ENCODE measurements around the gene FSD1.
"Not testable (repeated sequence)": the region's sequence is repeated elsewhere in the genome, so short reads cannot be mapped to it uniquely, and the experiment has no call there.

FSD1 gene

GRCh38 chr19:4286141-4286540 lies 18.3 kb upstream of the FSD1 start:
- not testable (repeated sequence) for DNase-seq

- no peak for DNase-seq
These were observed 16.2 kb upstream of the FSD1 start for GRCh38 chr19:4288091-4288777.

- no peak for DNase-seq
These were observed 13.1 kb upstream of the FSD1 start for GRCh38 chr19:4291184-4291732.

GRCh38 chr19:4292515-4292914 lies 11.9 kb upstream of the FSD1 start:
- DNase-seq, result no peak

GRCh38 chr19:4294389-4294788 lies 10.0 kb upstream of the FSD1 start:
- DNase-seq, result no peak

GRCh38 chr19:4295972-4296771 lies 8.2 kb upstream of the FSD1 start:
- no peak for DNase-seq

GRCh38 chr19:4297901-4298809 lies 6.2 kb upstream of the FSD1 start:
- no peak for DNase-seq

- no peak for DNase-seq
These were observed 5.4 kb upstream of the FSD1 start for GRCh38 chr19:4298810-4299550.

GRCh38 chr19:4300589-4300988 lies 3.8 kb upstream of the FSD1 start:
- DNase-seq, result no peak

- DNase-seq, result no peak
These were observed 2.7 kb upstream of the FSD1 start for GRCh38 chr19:4301590-4302242.

GRCh38 chr19:4302243-4302640 lies 2.2 kb upstream of the FSD1 start, which contains the start of gene TMIGD2:
Gene TMIGD2, minus strand, starts transcription at chr19:4302389. Its CDS starts 4 bp downstream, at chr19:4302385.
- no peak for DNase-seq

- DNase-seq, result no peak
These were observed 420 bp upstream of the FSD1 start for GRCh38 chr19:4303819-4304537.

- DNase-seq, result no peak
These were observed 837 bp downstream of the FSD1 start for GRCh38 chr19:4305257-4305612.

- no peak for DNase-seq
These were observed 1.3 kb downstream of the FSD1 start for GRCh38 chr19:4305659-4306058.

GRCh38 chr19:4310247-4311121 lies 6.1 kb downstream of the FSD1 start:
- no peak for DNase-seq

- DNase-seq, result no peak
These were observed 9.6 kb downstream of the FSD1 start for GRCh38 chr19:4313847-4314490.

- no peak for DNase-seq
These were observed 12.6 kb downstream of the FSD1 start for GRCh38 chr19:4316956-4317355.

- DNase-seq, result no peak
These were observed 14.1 kb downstream of the FSD1 start for GRCh38 chr19:4318460-4318859.

GRCh38 chr19:4319067-4319718 lies 14.8 kb downstream of the FSD1 start:
- no peak for DNase-seq

Data from activated T-cell treated with anti-CD3 and anti-CD28 coated beads for 4 hours (primary cell).